Keratinocyte (primary cell): ENCODE measurements around the gene SLC24A5. TPM values are rescaled to one million over a fixed set of nuclear protein-coding genes. Genes with fewer than 3 reads are reported as not detected.

Experiments
- DNase-seq: peaks from one replicate; pipeline ENCODE4 v3.0.0-alpha.2; 2011; ENCODE audit warnings: low read depth, missing footprints, low spot score
- FAIRE-seq: peaks from 2 replicates; lab custom pipeline; 2011; peaks lifted over from hg19 to GRCh38; lab: Jason Lieb, UNC
- H2AFZ ChIP-seq: 2 replicates; pipeline ENCODE4 v1.6.0; 2012; ENCODE audit warnings: low read length, control low read depth, inconsistent platforms; ENCODE audit not compliant: control insufficient read depth
- H3K27ac ChIP-seq: 2 replicates; pipeline ENCODE4 v1.5.1; 2011; ENCODE audit warnings: low read length; ENCODE audit not compliant: control insufficient read depth, insufficient read depth
- H3K27me3 ChIP-seq: 3 replicates; pipeline ENCODE4 v1.6.0; 2011; ENCODE audit warnings: low read length; ENCODE audit not compliant: control insufficient read depth, insufficient read depth; ENCODE audit errors: extremely low read depth
- H3K36me3 ChIP-seq, 2 experiments: 2 replicates in 1 of 2; 3 replicates in 1 of 2; pipeline ENCODE4 v1.5.1; 2011; ENCODE audit warnings: low read length in 2 of 2, mild to moderate bottlenecking in 1 of 2; ENCODE audit not compliant: control insufficient read depth in 2 of 2, insufficient read depth in 2 of 2; ENCODE audit errors: extremely low read depth in 1 of 2
- H3K4me1 ChIP-seq: 3 replicates; pipeline ENCODE4 v1.5.1; 2011; ENCODE audit warnings: low read length; ENCODE audit not compliant: control insufficient read depth, insufficient read depth; ENCODE audit errors: extremely low read depth
- H3K4me2 ChIP-seq: 3 replicates; pipeline ENCODE4 v1.6.0; 2011; ENCODE audit warnings: low read depth, low read length; ENCODE audit not compliant: control insufficient read depth, insufficient read depth; ENCODE audit errors: extremely low read depth
- H3K4me3 ChIP-seq, 3 experiments: fragments of 200-600 bp in 1 of 3; sonication (generic) in 1 of 3; 2 replicates in 2 of 3; 3 replicates in 1 of 3; pipeline ENCODE4 v1.5.1; 2011 to 2016; ENCODE audit warnings: low read length in 3 of 3, mild to moderate bottlenecking in 3 of 3, control low read depth in 2 of 3, inconsistent platforms in 1 of 3, low read depth in 1 of 3, mixed read lengths in 1 of 3, mixed run types in 1 of 3, moderate library complexity in 1 of 3; ENCODE audit not compliant: control insufficient read depth in 2 of 3, insufficient read depth in 2 of 3; ENCODE audit errors: extremely low read depth in 1 of 3
- H3K79me2 ChIP-seq: 2 replicates; pipeline ENCODE4 v1.6.0; 2012; ENCODE audit warnings: low read length; ENCODE audit not compliant: control insufficient read depth, insufficient read depth
- H3K9ac ChIP-seq: 3 replicates; pipeline ENCODE4 v1.6.0; 2011; ENCODE audit warnings: low read length; ENCODE audit not compliant: control insufficient read depth, insufficient read depth; ENCODE audit errors: extremely low read depth
- H3K9me1 ChIP-seq: 3 replicates; pipeline ENCODE4 v1.6.0; 2011; ENCODE audit warnings: low read length; ENCODE audit not compliant: control insufficient read depth, insufficient read depth; ENCODE audit errors: extremely low read depth
- H3K9me3 ChIP-seq: 2 replicates; pipeline ENCODE4 v1.5.1; 2012; ENCODE audit warnings: low read depth, low read length; ENCODE audit not compliant: control insufficient read depth
- H4K20me1 ChIP-seq: 3 replicates; pipeline ENCODE4 v1.6.0; 2011; ENCODE audit warnings: low read length; ENCODE audit not compliant: control insufficient read depth, insufficient read depth; ENCODE audit errors: extremely low read depth
- CTCF ChIP-seq, 3 experiments: IDR thresholded peaks in 1 of 3; conservative IDR thresholded peaks in 1 of 3; optimal IDR thresholded peaks in 1 of 3; 2 replicates in 2 of 3; 3 replicates in 1 of 3; pipeline versions ENCODE3 to v1.5.1; 2011; ENCODE audit warnings: low read length in 3 of 3, mild to moderate bottlenecking in 3 of 3, moderate library complexity in 2 of 3, control low read depth in 1 of 3, inconsistent platforms in 1 of 3; ENCODE audit not compliant: insufficient read depth in 2 of 3; ENCODE audit errors: extremely low read depth in 1 of 3
- EZH2 ChIP-seq: IDR thresholded peaks from one replicate; pipeline ENCODE4 v1.6.1; 2012; ENCODE audit warnings: inconsistent platforms, mild to moderate bottlenecking, low read length, moderate library complexity
- dilution Hi-C: fragments of 300-500 bp; cut with MboI; formaldehyde crosslinking; loops from one replicate; pipeline ENCODE4 v1.7.0; 2020; ENCODE audit warnings: low sequenced_read_pairs; ENCODE audit not compliant: extremely low pct_ligation_motif_present
- polyA plus RNA-seq, 5 experiments: library from polyadenylated mRNA; depleted of rRNA in 3 of 5; stranded (reverse) in 3 of 5; stranded (forward) in 1 of 5; unstranded in 1 of 5; fragments of >200 nt; gene quantifications; 1 replicate in 1 of 5; 2 replicates in 3 of 5; 3 replicates in 1 of 5; pipeline versions ENCODE4 v1.2.1 to v1.2.3, GENCODE V29; 2011 to 2012; ENCODE audit warnings: missing spikeins in 2 of 5, low read depth in 1 of 5, low replicate concordance in 1 of 5

SLC24A5 gene
- polyA plus RNA-seq, 1 donor (not counting 4 experiments of a cell fraction or from before 2014, with no cell fraction given), result 0.04 TPM

- dilution Hi-C loops, result no loop called here
- Histone ChIP-seq H3K4me2 (no peak overlapping the region), H3K9ac (no peak overlapping the region), H3K79me2 (no peaks in the 10 kb centered on the region), H3K36me3 (no peaks in the 10 kb centered on the region), H3K27ac (no peak overlapping the region), H4K20me1 (no peaks in the 10 kb centered on the region), H3K4me1 (no peaks in the 10 kb centered on the region), H3K27me3 (no peaks in the 10 kb centered on the region), H3K9me1 (no peaks in the 10 kb centered on the region), H3K4me3 (no peak overlapping the region), H2AFZ (no peak overlapping the region), H3K9me3 (no peaks in the 10 kb centered on the region)
- FAIRE-seq (no peak), DNase-seq (no peak)
- TF ChIP-seq CTCF (optimal IDR thresholded peaks at IDR 0.05 in 1 of 3, IDR thresholded peaks at IDR 0.05 in 1 of 3, conservative IDR thresholded peaks at IDR 0.05 in 1 of 3; ENCODE audit: extremely low read depth in 1 of 3, insufficient read depth in 2 of 3, low read length in 3 of 3) (no peak), EZH2 (no peak)
Observed at GRCh38 chr15:48089702-48090101, 31.1 kb upstream of the SLC24A5 start.

GRCh38 chr15:48090115-48090514, 30.7 kb upstream of the SLC24A5 start:
- H3K9me1 ChIP-seq, result no peaks in the 10 kb centered on the region
- dilution Hi-C loops, result no loop called here
- H3K4me3 ChIP-seq, result no peak overlapping the region
- no peaks in the 10 kb centered on the region for H3K79me2 ChIP-seq
- H3K9ac ChIP-seq, result no peak overlapping the region
- no peaks in the 10 kb centered on the region for H3K9me3 ChIP-seq
- DNase-seq, result no peak
- no peak overlapping the region for H2AFZ ChIP-seq
- no peaks in the 10 kb centered on the region for H4K20me1 ChIP-seq
- FAIRE-seq, result no peak
- no peaks in the 10 kb centered on the region for H3K36me3 ChIP-seq
- no peak overlapping the region for H3K4me2 ChIP-seq
- H3K4me1 ChIP-seq, result no peaks in the 10 kb centered on the region
- H3K27me3 ChIP-seq, result no peaks in the 10 kb centered on the region
- TF ChIP-seq EZH2, result no peak
- H3K27ac ChIP-seq, result no peak overlapping the region

- FAIRE-seq, result no peak
- dilution Hi-C loops, result no loop called here
- no peaks in the 10 kb centered on the region for H4K20me1 ChIP-seq
Observed at GRCh38 chr15:48090666-48091065, 30.1 kb upstream of the SLC24A5 start.

More at GRCh38 chr15:48090666-48091065, 30.1 kb upstream of the SLC24A5 start:
- no peaks in the 10 kb centered on the region for H3K79me2 ChIP-seq
- DNase-seq, result no peak
- no peaks in the 10 kb centered on the region for H3K36me3 ChIP-seq
- H3K4me3 ChIP-seq, result no peak overlapping the region
- H2AFZ ChIP-seq, result no peak overlapping the region
- no peak overlapping the region for H3K27ac ChIP-seq
- H3K27me3 ChIP-seq, result no peaks in the 10 kb centered on the region
- no peaks in the 10 kb centered on the region for H3K9me3 ChIP-seq
- H3K9me1 ChIP-seq, result no peaks in the 10 kb centered on the region
- no peaks in the 10 kb centered on the region for H3K4me1 ChIP-seq
- TF ChIP-seq CTCF (optimal IDR thresholded peaks at IDR 0.05 in 1 of 3, IDR thresholded peaks at IDR 0.05 in 1 of 3, conservative IDR thresholded peaks at IDR 0.05 in 1 of 3; ENCODE audit: extremely low read depth in 1 of 3, insufficient read depth in 2 of 3, low read length in 3 of 3), result no peak
- no peak for TF ChIP-seq EZH2
- no peak overlapping the region for H3K4me2 ChIP-seq
- H3K9ac ChIP-seq, result no peak overlapping the region
